A673 (cell line): ENCODE data around the gene ITPKC. TPM values are rescaled to one million over a fixed set of nuclear protein-coding genes. Genes with fewer than 3 reads are reported as not detected.

ENCODE experiments used
- BruUV-seq: library from RNA; stranded (reverse); fragments of 400-500 nt; replicated peaks from 2 replicates; lab custom pipeline; 2021; lab: Mats Ljungman, UMichigan
- CTCF ChIA-PET: fragments of 300-600 bp; sonication (Branson Sonifier 250); formaldehyde crosslinking; loops from one replicate; lab custom pipeline; 2022; ENCODE audit warnings: antibody characterized with exemption; lab: Charles Lee
- POLR2A ChIA-PET: fragments of 300-600 bp; sonication (Branson Sonifier 250); formaldehyde crosslinking; loops from one replicate; lab custom pipeline; 2022; ENCODE audit warnings: antibody characterized with exemption; ENCODE audit not compliant: low non-redundant PET; lab: Charles Lee
- DNase-seq: peaks from one replicate; pipeline ENCODE4 v3.0.0-alpha.2; 2015; ENCODE audit warnings: low spot score
- H3K27ac ChIP-seq: fragments of 200-600 bp; sonication (generic); 2 replicates; pipeline ENCODE4 v1.5.1; 2016; ENCODE audit warnings: mixed run types, low read depth, mild to moderate bottlenecking, mixed read lengths, antibody characterized with exemption, low read length; ENCODE audit not compliant: poor library complexity, severe bottlenecking
- H3K27me3 ChIP-seq: fragments of 200-600 bp; sonication (generic); replicated peaks from 2 replicates; pipeline ENCODE4 v1.6.1; 2017; ENCODE audit warnings: mixed run types, low read depth, mild to moderate bottlenecking, mixed read lengths, antibody characterized with exemption, low read length; ENCODE audit not compliant: insufficient read depth, poor library complexity
- H3K36me3 ChIP-seq: fragments of 200-600 bp; sonication (generic); 2 replicates; pipeline ENCODE4 v1.6.1; 2016; ENCODE audit warnings: mixed run types, mild to moderate bottlenecking, mixed read lengths, antibody characterized with exemption, low read length; ENCODE audit not compliant: insufficient read depth, poor library complexity, severe bottlenecking
- H3K4me1 ChIP-seq: fragments of 200-600 bp; sonication (generic); 2 replicates; pipeline ENCODE4 v1.6.1; 2017; ENCODE audit warnings: mixed run types, mild to moderate bottlenecking, mixed read lengths, antibody characterized with exemption, low read length; ENCODE audit not compliant: insufficient read depth, poor library complexity, severe bottlenecking
- H3K4me3 ChIP-seq: fragments of 200-600 bp; sonication (generic); 2 replicates; pipeline ENCODE4 v1.5.1; 2016; ENCODE audit warnings: low read depth, mixed run types, mild to moderate bottlenecking, mixed read lengths, low read length; ENCODE audit not compliant: poor library complexity, severe bottlenecking
- H3K9me3 ChIP-seq: fragments of 200-600 bp; sonication (generic); 2 replicates; pipeline ENCODE4 v1.6.1; 2016; ENCODE audit warnings: mixed run types, low read depth, mild to moderate bottlenecking, mixed read lengths, antibody characterized with exemption, low read length; ENCODE audit not compliant: poor library complexity, severe bottlenecking
- CTCF ChIP-seq: fragments of 300-800, 200-600 bp; sonication (generic); conservative IDR thresholded peaks from 2 replicates; pipeline ENCODE4 v1.5.1; 2017; ENCODE audit warnings: low read depth, mild to moderate bottlenecking, antibody characterized with exemption, low read length, moderate library complexity, mixed read lengths
- EZH2 ChIP-seq: fragments of 200-600 bp; sonication (generic); IDR thresholded peaks from 2 replicates; pipeline ENCODE4 v1.6.1; 2017; ENCODE audit warnings: borderline replicate concordance, low read depth, mild to moderate bottlenecking, mixed read lengths, antibody characterized with exemption, low read length; ENCODE audit not compliant: poor library complexity, severe bottlenecking
- intact Hi-C: fragments of 100-400 bp; cut with micrococcal nuclease; formaldehyde crosslinking; loops from one replicate; pipeline ENCODE4 v1.10.0; 2022; ENCODE audit not compliant: unreplicated experiment
- total RNA-seq: library from RNA; stranded (reverse); gene quantifications from 2 replicates; pipeline ENCODE4 v1.2.3, GENCODE V29; 2021

Gene ITPKC
- total RNA-seq, 1 experiment from 2014 or later, result 7.2 TPM

- Histone ChIP-seq H3K4me3 (no peak overlapping the region), H3K36me3 (peaks cover 15% of the 10 kb centered on the region), H3K4me1 (no peaks in the 10 kb centered on the region), H3K27ac (no peak overlapping the region), H3K27me3 (no peaks in the 10 kb centered on the region), H3K9me3 (no peaks in the 10 kb centered on the region)
- BruUV-seq, result no TSS peak
- intact Hi-C loops, result no loop called here
- CTCF ChIA-PET, result no interaction called here
- no peak for DNase-seq
- POLR2A ChIA-PET, result no interaction called here
- TF ChIP-seq EZH2, result no peak
- TF ChIP-seq CTCF, result no peak
Measured at GRCh38 chr19:40733149-40733548, 16.2 kb downstream of the ITPKC start.

GRCh38 chr19:40735013-40735771 is 18.3 kb downstream of the ITPKC start:
- TF ChIP-seq EZH2, result no peak
- H3K4me1 ChIP-seq, result no peaks in the 10 kb centered on the region
- BruUV-seq, result no TSS peak
- DNase-seq, result no peak
- H3K36me3 ChIP-seq, result peaks cover 15% of the 10 kb centered on the region
- ChIA-PET CTCF (no interaction called here), POLR2A (no interaction called here)
- H3K4me3 ChIP-seq, result no peak overlapping the region
- no peak overlapping the region for H3K27ac ChIP-seq
- H3K9me3 ChIP-seq, result no peaks in the 10 kb centered on the region
- no peaks in the 10 kb centered on the region for H3K27me3 ChIP-seq
- intact Hi-C loops, result no loop called here

GRCh38 chr19:40736661-40737060 is 19.7 kb downstream of the ITPKC start:
- Histone ChIP-seq H3K27me3 (no peaks in the 10 kb centered on the region), H3K4me3 (no peak overlapping the region), H3K4me1 (no peaks in the 10 kb centered on the region), H3K36me3 (peaks cover 9% of the 10 kb centered on the region), H3K27ac (no peak overlapping the region), H3K9me3 (no peaks in the 10 kb centered on the region)
- intact Hi-C loops, result no loop called here
- BruUV-seq, result no TSS peak
- CTCF ChIA-PET, result no interaction called here
- POLR2A ChIA-PET, result no interaction called here
- DNase-seq, result no peak
- no peak for TF ChIP-seq EZH2
- no peak for TF ChIP-seq CTCF

- no TSS peak for BruUV-seq
- no peaks in the 10 kb centered on the region for H3K9me3 ChIP-seq
- H3K27ac ChIP-seq, result no peak overlapping the region
- ChIA-PET CTCF (no interaction called here), POLR2A (no interaction called here)
- TF ChIP-seq CTCF, result no peak
- no peak overlapping the region for H3K4me3 ChIP-seq
- no peaks in the 10 kb centered on the region for H3K4me1 ChIP-seq
- H3K36me3 ChIP-seq, result peaks cover 9% of the 10 kb centered on the region
- no peak for DNase-seq
- intact Hi-C loops, result no loop called here
- H3K27me3 ChIP-seq, result no peaks in the 10 kb centered on the region
Measured at GRCh38 chr19:40737102-40737644, 20.3 kb downstream of the ITPKC start.
